B cell (primary cell): ENCODE results near the gene FEM1B.

Experiments
- CTCF ChIP-seq: fragments of 200-600 bp; IDR thresholded peaks from one replicate; pipeline ENCODE4 v1.8.0; 2022; ENCODE audit warnings: antibody characterized with exemption, mild to moderate bottlenecking
- EZH2 ChIP-seq: IDR thresholded peaks from 2 replicates; pipeline ENCODE4 v1.6.1; 2012; ENCODE audit warnings: borderline replicate concordance, low read depth, mild to moderate bottlenecking, moderate library complexity, low read length; ENCODE audit not compliant: insufficient read depth, poor library complexity, severe bottlenecking

- no peak for TF ChIP-seq CTCF
- TF ChIP-seq EZH2, result no peak
These were observed 29.8 kb downstream of the FEM1B start for GRCh38 chr15:68307131-68307928.
